Parathyroid adenoma (tissue), 2 donors: Measurements from ENCODE around the gene GH2.

Source experiments
- H2AFZ ChIP-seq: fragments of 300-600 bp; sonication (generic); one replicate; pipeline ENCODE4 v1.7.0; 2017; ENCODE audit warnings: antibody characterized with exemption, mild to moderate bottlenecking
- H3K27ac ChIP-seq: fragments of 300-600 bp; sonication (generic); one replicate; pipeline ENCODE4 v1.7.0; 2017
- H3K27me3 ChIP-seq: fragments of 300-600 bp; sonication (generic); one replicate; pipeline ENCODE4 v1.7.0; 2017; ENCODE audit warnings: low read length; ENCODE audit not compliant: control insufficient read depth, insufficient read depth
- H3K36me3 ChIP-seq: fragments of 300-600 bp; sonication (generic); one replicate; pipeline ENCODE4 v1.7.0; 2017; ENCODE audit warnings: low read length; ENCODE audit not compliant: control insufficient read depth, insufficient read depth
- H3K4me1 ChIP-seq: fragments of 300-600 bp; sonication (generic); one replicate; pipeline ENCODE4 v1.7.0; 2017; ENCODE audit warnings: control low read depth
- H3K4me2 ChIP-seq: fragments of 300-600 bp; sonication (generic); one replicate; pipeline ENCODE4 v1.7.0; 2017; ENCODE audit warnings: low read length
- H3K4me3 ChIP-seq: fragments of 300-600 bp; sonication (generic); one replicate; pipeline ENCODE4 v1.7.0; 2017; ENCODE audit warnings: low read depth, low read length
- H3K79me2 ChIP-seq: fragments of 300-600 bp; sonication (generic); one replicate; pipeline ENCODE4 v1.7.0; 2017; ENCODE audit warnings: control low read depth
- H3K9ac ChIP-seq: fragments of 300-600 bp; sonication (generic); one replicate; pipeline ENCODE4 v1.7.0; 2017; ENCODE audit warnings: mild to moderate bottlenecking
- H3K9me3 ChIP-seq: fragments of 300-600 bp; sonication (generic); one replicate; pipeline ENCODE4 v1.7.0; 2017; ENCODE audit warnings: low read length; ENCODE audit not compliant: control insufficient read depth
- CTCF ChIP-seq: fragments of 300-600 bp; sonication (generic); IDR thresholded peaks from one replicate; pipeline ENCODE4 v1.7.0; 2017; ENCODE audit warnings: antibody characterized with exemption, mild to moderate bottlenecking
- donor health status: primary hyperparathyroidism.

The GH2 gene

GRCh38 chr17:63835167-63835720, 46.5 kb downstream of the GH2 start:
- H3K9ac ChIP-seq, result no peak overlapping the region
- H3K4me2 ChIP-seq, result no peak overlapping the region
- H3K79me2 ChIP-seq, result peaks cover 27% of the 10 kb centered on the region
- H3K27me3 ChIP-seq, result no peaks in the 10 kb centered on the region
- no peaks in the 10 kb centered on the region for H3K36me3 ChIP-seq
- peaks cover 16% of the 10 kb centered on the region for H3K4me1 ChIP-seq
- no peak overlapping the region for H3K4me3 ChIP-seq
- no peak for TF ChIP-seq CTCF
- H2AFZ ChIP-seq, result no peak overlapping the region
- no peak overlapping the region for H3K27ac ChIP-seq
- no peaks in the 10 kb centered on the region for H3K9me3 ChIP-seq

- Histone ChIP-seq H3K36me3 (no peaks in the 10 kb centered on the region), H2AFZ (no peak overlapping the region), H3K9ac (no peak overlapping the region), H3K4me3 (no peak overlapping the region), H3K27ac (no peak overlapping the region), H3K4me1 (peaks cover 15% of the 10 kb centered on the region), H3K4me2 (no peak overlapping the region), H3K9me3 (no peaks in the 10 kb centered on the region), H3K27me3 (no peaks in the 10 kb centered on the region), H3K79me2 (peaks cover 28% of the 10 kb centered on the region)
- TF ChIP-seq CTCF, result peak; percentile 82
Observed at GRCh38 chr17:63834431-63835166, 47.1 kb downstream of the GH2 start.

GRCh38 chr17:63833741-63834373, 47.9 kb downstream of the GH2 start:
- TF ChIP-seq CTCF, result no peak
- H3K36me3 ChIP-seq, result no peaks in the 10 kb centered on the region
- no peak overlapping the region for H3K4me3 ChIP-seq
- H3K9ac ChIP-seq, result no peak overlapping the region
- H3K9me3 ChIP-seq, result no peaks in the 10 kb centered on the region
- H2AFZ ChIP-seq, result no peak overlapping the region
- no peak overlapping the region for H3K4me2 ChIP-seq
- no peaks in the 10 kb centered on the region for H3K27me3 ChIP-seq
- H3K79me2 ChIP-seq, result peaks cover 21% of the 10 kb centered on the region
- H3K4me1 ChIP-seq, result peaks cover 15% of the 10 kb centered on the region
- no peak overlapping the region for H3K27ac ChIP-seq

GRCh38 chr17:63833026-63833740, 48.6 kb downstream of the GH2 start:
- Histone ChIP-seq H3K4me1 (peaks cover 20% of the 10 kb centered on the region), H3K4me2 (no peak overlapping the region), H3K27me3 (no peaks in the 10 kb centered on the region), H3K27ac (no peak overlapping the region), H3K9ac (no peak overlapping the region), H3K4me3 (no peak overlapping the region), H3K36me3 (no peaks in the 10 kb centered on the region), H3K9me3 (no peaks in the 10 kb centered on the region), H3K79me2 (peaks cover 18% of the 10 kb centered on the region), H2AFZ (no peak overlapping the region)
- TF ChIP-seq CTCF, result no peak
